Measurements from ENCODE around the gene LOXL4.

Gene LOXL4

GRCh38 chr10:98267894-98268693, at the start of gene LOXL4:
Gene LOXL4, minus strand, starts transcription at chr10:98268194. Its CDS starts 5,175 bp downstream, at chr10:98263019.
- peak in 2 of 58 donors; percentile 11 to 13 for DNase-seq

- no peak for DNase-seq
Measured at GRCh38 chr10:98316661-98317060, 48.7 kb upstream of the LOXL4 start.

GRCh38 chr10:98316170-98316569, 48.2 kb upstream of the LOXL4 start:
- DNase-seq = no peak

- no peak for DNase-seq
Measured at GRCh38 chr10:98314532-98315284, 46.7 kb upstream of the LOXL4 start.

- no peak for DNase-seq
Measured at GRCh38 chr10:98313598-98313997, 45.6 kb upstream of the LOXL4 start.

GRCh38 chr10:98312822-98313221, 44.8 kb upstream of the LOXL4 start:
- DNase-seq = no peak

- DNase-seq = no peak
Measured at GRCh38 chr10:98312349-98312748, 44.4 kb upstream of the LOXL4 start.

- DNase-seq = no peak
Measured at GRCh38 chr10:98310701-98311100, 42.7 kb upstream of the LOXL4 start.

GRCh38 chr10:98309366-98310355, 41.7 kb upstream of the LOXL4 start:
- DNase-seq = peak in 56 of 58 donors; percentile 10 to 73 (median 51)

- no peak for DNase-seq
Measured at GRCh38 chr10:98308669-98309365, 40.8 kb upstream of the LOXL4 start.

GRCh38 chr10:98307916-98308541, 40.0 kb upstream of the LOXL4 start:
- DNase-seq = no peak

- no peak for DNase-seq
Measured at GRCh38 chr10:98306501-98306900, 38.5 kb upstream of the LOXL4 start.

- DNase-seq = no peak
Measured at GRCh38 chr10:98303569-98303968, 35.6 kb upstream of the LOXL4 start.

GRCh38 chr10:98302741-98303365, 34.9 kb upstream of the LOXL4 start:
- peak in 5 of 58 donors; percentile 16 to 26 (median 19) for DNase-seq

- DNase-seq = no peak
Measured at GRCh38 chr10:98301664-98302319, 33.8 kb upstream of the LOXL4 start.

- no peak for DNase-seq
Measured at GRCh38 chr10:98300526-98301229, 32.7 kb upstream of the LOXL4 start.

GRCh38 chr10:98299341-98299740, 31.3 kb upstream of the LOXL4 start:
- no peak for DNase-seq

- DNase-seq = no peak
Measured at GRCh38 chr10:98296524-98296923, 28.5 kb upstream of the LOXL4 start.
